Spleen (tissue), 7 donors: ENCODE data around the gene COL4A2.

Experiments
- CTCF ChIP-seq, 11 experiments: fragments of 200-600 bp in 7 of 11; fragments of 450-650 bp in 4 of 11; sonication (generic) in 4 of 11; IDR thresholded peaks in 8 of 11; conservative IDR thresholded peaks in 3 of 11; 1 replicate in 7 of 11; 2 replicates in 4 of 11; pipeline versions ENCODE4 v1.4.0 to v1.8.0; 2016 to 2021; ENCODE audit warnings: antibody characterized with exemption in 11 of 11, inconsistent platforms in 4 of 11, mild to moderate bottlenecking in 1 of 11
- POLR2A ChIP-seq, 3 donors: fragments of 450-650 bp; IDR thresholded peaks; one replicate each; pipeline ENCODE4 v1.5.1; 2017; ENCODE audit warnings: antibody characterized with exemption in 3 of 3, mild to moderate bottlenecking in 1 of 3
- POLR2AphosphoS5 ChIP-seq, 3 donors: sonication (generic); formaldehyde crosslinking; IDR thresholded peaks; one replicate each; pipeline ENCODE4 v1.5.1; 2017; ENCODE audit warnings: antibody characterized with exemption in 3 of 3
- donor health status: DM: no; HTN: no; CAD: no; lungs with moderate emphysema.
- donor health status: DM: no; HTN: no; CAD: no.
- donor health status: DM: no; HTN: no; CAD: no.

GRCh38 chr13:110294146-110294545, 12.9 kb upstream of the COL4A2 start:
- TF ChIP-seq CTCF (IDR thresholded peaks at IDR 0.05 in 8 of 11, conservative IDR thresholded peaks at IDR 0.05 in 3 of 11) (no peak), POLR2A (IDR thresholded peaks at IDR 0.05) (no peak), POLR2AphosphoS5 (IDR thresholded peaks at IDR 0.05) (peak in 1 of 3 donors; percentile 4)
